K562 (cell line): ENCODE measurements around the gene SERPINA12. TPM values are rescaled to one million over a fixed set of nuclear protein-coding genes. Genes with fewer than 3 reads are reported as not detected.

Source experiments
- ATAC-seq: fragments of 200-7000 bp; cut with Tn5 transposase; 3 replicates; pipeline ENCODE4 v1.9.1; 2020; ENCODE audit warnings: moderate library complexity
- BruUV-seq: library from RNA; stranded (reverse); fragments of 400-500 nt; replicated peaks from 2 replicates; lab custom pipeline; 2021; lab: Mats Ljungman, UMichigan
- CTCF ChIA-PET: fragments of 300-600 bp; formaldehyde crosslinking; extraction: SDS; loops from one replicate; lab custom pipeline; 2021; ENCODE audit warnings: low intra/inter-chr PET ratio; lab: Yijun Ruan, JAX
- POLR2A ChIA-PET: fragments of 300-600, 350-650 bp; sonication (Branson Sonifier 250); formaldehyde crosslinking; extraction: SDS; loops from one replicate; lab custom pipeline; 2021; ENCODE audit warnings: antibody characterized with exemption, inconsistent platforms; lab: Yijun Ruan, JAX
- DNase-seq, 4 experiments: peaks; one replicate each; pipeline versions ENCODE4 v3.0.0 to v3.0.0-alpha.2; 2011 to 2018; ENCODE audit warnings: low spot score in 3 of 4, mixed read lengths in 3 of 4; ENCODE audit errors: extremely low read depth in 1 of 4
- FAIRE-seq: peaks from 2 replicates; lab custom pipeline; 2011; peaks lifted over from hg19 to GRCh38; lab: Jason Lieb, UNC
- H2AFZ ChIP-seq: 2 replicates; pipeline ENCODE4 v1.6.0; 2011; ENCODE audit warnings: low read depth, low read length, control low read depth, inconsistent platforms
- H3K27ac ChIP-seq: fragments of 200-600 bp; 3 replicates; pipeline ENCODE4 v1.8.0; 2011; ENCODE audit warnings: low read depth, mild to moderate bottlenecking, control low read depth, inconsistent platforms, low read length, moderate library complexity, mixed read lengths; ENCODE audit errors: extremely low read depth
- H3K27me3 ChIP-seq, 2 experiments: fragments of 300-600 bp in 1 of 2; 2 replicates in 1 of 2; 3 replicates in 1 of 2; pipeline versions ENCODE4 v1.6.0 to v1.8.0; 2011; ENCODE audit warnings: inconsistent platforms in 2 of 2, low read length in 2 of 2, mild to moderate bottlenecking in 1 of 2, mixed read lengths in 1 of 2, moderate library complexity in 1 of 2; ENCODE audit not compliant: control insufficient read depth in 2 of 2, insufficient read depth in 2 of 2
- H3K36me3 ChIP-seq: fragments of 300-600 bp; 3 replicates; pipeline ENCODE4 v1.8.0; 2011; ENCODE audit warnings: mild to moderate bottlenecking, low read length, inconsistent platforms; ENCODE audit not compliant: control insufficient read depth, insufficient read depth
- H3K4me1 ChIP-seq, 2 experiments: fragments of 200-600 bp in 1 of 2; replicated peaks in 1 of 2; 2 replicates in 1 of 2; 3 replicates in 1 of 2; pipeline versions ENCODE4 v1.5.1 to v1.8.0; 2011; ENCODE audit warnings: inconsistent platforms in 2 of 2, low read length in 2 of 2, mild to moderate bottlenecking in 1 of 2, mixed read lengths in 1 of 2, moderate library complexity in 1 of 2; ENCODE audit not compliant: control insufficient read depth in 2 of 2, insufficient read depth in 2 of 2
- H3K4me2 ChIP-seq: 2 replicates; pipeline ENCODE4 v1.6.1; 2011; ENCODE audit warnings: low read length, control low read depth, inconsistent platforms, mixed read lengths; ENCODE audit not compliant: insufficient read depth
- H3K4me3 ChIP-seq: fragments of 200-600 bp; sonication (generic), shearing (Covaris generic); 2 replicates; pipeline ENCODE4 v1.5.1; 2016; ENCODE audit warnings: control low read depth, inconsistent platforms
- H3K79me2 ChIP-seq: fragments of 200-600 bp; 3 replicates; pipeline ENCODE4 v1.8.0; 2011; ENCODE audit warnings: low read length, inconsistent platforms; ENCODE audit not compliant: control insufficient read depth, insufficient read depth
- H3K9ac ChIP-seq, 2 experiments: 2 replicates each; pipeline versions ENCODE4 v1.6.0 to v1.6.1; 2011; ENCODE audit warnings: low read depth in 2 of 2, low read length in 2 of 2, control low read depth in 1 of 2, inconsistent platforms in 1 of 2, mild to moderate bottlenecking in 1 of 2, mixed read lengths in 1 of 2; ENCODE audit not compliant: insufficient read depth in 1 of 2
- H3K9me1 ChIP-seq: one replicate; pipeline ENCODE4 v1.6.0; 2011; ENCODE audit warnings: inconsistent platforms, mild to moderate bottlenecking, low read length, moderate library complexity; ENCODE audit not compliant: control insufficient read depth, insufficient read depth
- H3K9me3 ChIP-seq: replicated peaks from 2 replicates; pipeline ENCODE4 v1.5.1; 2011; ENCODE audit warnings: low read depth, low read length, inconsistent platforms; ENCODE audit not compliant: control insufficient read depth, insufficient read depth
- H4K20me1 ChIP-seq: replicated peaks from 2 replicates; pipeline ENCODE4 v1.6.1; 2011; ENCODE audit warnings: low read length, inconsistent platforms, mixed read lengths; ENCODE audit not compliant: control insufficient read depth, insufficient read depth
- BCOR ChIP-seq: fragments of 450-650 bp; IDR thresholded peaks from 2 replicates; pipeline ENCODE4 v1.6.1; 2016
- DMBX1 ChIP-seq: fragments of 250-450 bp; sonication (Bioruptor Pico); IDR thresholded peaks from 2 replicates; pipeline ENCODE4 v1.8.0; 2022; ENCODE audit warnings: inconsistent platforms, mild to moderate bottlenecking, moderate library complexity, borderline replicate concordance
- FOXA1 ChIP-seq: fragments of 450-650 bp; IDR thresholded peaks from 2 replicates; pipeline ENCODE4 v1.6.1; 2016; ENCODE audit warnings: mild to moderate bottlenecking, borderline replicate concordance
- HEY1 ChIP-seq: fragments of 250-450 bp; sonication (Bioruptor Pico); IDR thresholded peaks from 2 replicates; pipeline ENCODE4 v1.5.0; 2020; ENCODE audit warnings: mild to moderate bottlenecking, moderate library complexity, borderline replicate concordance
- IRF9 ChIP-seq: fragments of 450-650 bp; IDR thresholded peaks from 2 replicates; pipeline ENCODE4 v1.6.1; 2016; ENCODE audit warnings: missing biosample characterization, missing genetic modification characterization
- LARP7 ChIP-seq: fragments of 450-650 bp; IDR thresholded peaks from 2 replicates; pipeline ENCODE4 v1.6.1; 2016
- LCOR ChIP-seq: sonication (generic); formaldehyde crosslinking; IDR thresholded peaks from 2 replicates; pipeline ENCODE4 v1.8.0; 2022; ENCODE audit warnings: mild to moderate bottlenecking, missing genetic modification reagents
- NONO ChIP-seq, 2 experiments: fragments of 200-400 bp in 1 of 2; fragments of 450-650 bp in 1 of 2; formaldehyde crosslinking in 1 of 2; IDR thresholded peaks; 2 replicates each; pipeline ENCODE4 v1.6.1; 2017; ENCODE audit warnings: low read depth in 2 of 2, mild to moderate bottlenecking in 2 of 2, moderate library complexity in 2 of 2, low read length in 1 of 2
- PML ChIP-seq: IDR thresholded peaks from 2 replicates; pipeline ENCODE4 v1.6.1; 2012; ENCODE audit warnings: low read length, inconsistent platforms
- RB1 ChIP-seq: fragments of 450-650 bp; IDR thresholded peaks from 2 replicates; pipeline ENCODE4 v1.6.1; 2017; ENCODE audit warnings: low read depth, mild to moderate bottlenecking
- TFAP4 ChIP-seq: sonication (generic); formaldehyde crosslinking; IDR thresholded peaks from 2 replicates; pipeline ENCODE4 v1.8.0; 2022; ENCODE audit warnings: missing genetic modification reagents, mild to moderate bottlenecking, moderate library complexity, borderline replicate concordance
- TSC22D4 ChIP-seq: fragments of 450-650 bp; IDR thresholded peaks from 2 replicates; pipeline ENCODE4 v1.6.1; 2016; ENCODE audit warnings: missing genetic modification characterization, missing biosample characterization, control low read depth
- XRCC4 ChIP-seq: IDR thresholded peaks from one replicate; pipeline ENCODE4 v1.6.1; 2011; ENCODE audit not compliant: insufficient read depth, insufficient read length; ENCODE audit errors: extremely low read depth
- ZC3H8 ChIP-seq: fragments of 450-650 bp; IDR thresholded peaks from 2 replicates; pipeline ENCODE4 v1.6.1; 2017
- ZNF175 ChIP-seq: fragments of 200-800 bp; sonication (Bioruptor generic); IDR thresholded peaks from 2 replicates; pipeline ENCODE4 v1.6.1; 2016; ENCODE audit warnings: low read depth, mild to moderate bottlenecking, missing genetic modification characterization, missing compliant biosample characterization
- ZNF232 ChIP-seq: sonication (generic); formaldehyde crosslinking; IDR thresholded peaks from 2 replicates; pipeline ENCODE4 v1.8.0; 2022; ENCODE audit warnings: mild to moderate bottlenecking, missing genetic modification reagents
- ZNF274 ChIP-seq: IDR thresholded peaks from 2 replicates; pipeline ENCODE4 v1.6.1; 2011; ENCODE audit warnings: low read depth, mild to moderate bottlenecking, low read length, moderate library complexity, borderline replicate concordance
- WGBS: fragments of 100-300 bp; shearing (Covaris generic); methylation state at CpG from one replicate; pipeline ENCODE4 v1.1.6; 2016; ENCODE audit warnings: low coverage, mixed read lengths; ENCODE audit not compliant: insufficient coverage; ENCODE audit errors: missing lambda C conversion rate; 5-methylcytosine and 5-hydroxymethylcytosine counted together
- in situ Hi-C: fragments of 300-500 bp; cut with MboI; formaldehyde crosslinking; loops from 4 replicates; pipeline ENCODE4 v1.15.0; 2018; ENCODE audit warnings: inconsistent platforms, mixed read lengths
- intact Hi-C: fragments of 100-400 bp; cut with micrococcal nuclease; formaldehyde crosslinking; loops from 2 replicates; pipeline ENCODE4 v1.14.2; 2022
- polyA plus RNA-seq, 8 experiments: library from polyadenylated mRNA; depleted of rRNA in 4 of 8; stranded (reverse) in 5 of 8; unstranded in 3 of 8; fragments of >200 nt; fragmentation: Nextera tagmentation in 2 of 8; fragmentation: Illumina TruSeq in 1 of 8; extraction: Ambion mirVana in 2 of 8; extraction: Trizol in 1 of 8; gene quantifications; 2 replicates each; pipeline versions ENCODE4 v1.2.1 to v1.2.3, GENCODE V29; 2011 to 2014; ENCODE audit warnings: inconsistent platforms in 1 of 8, missing spikeins in 1 of 8
- total RNA-seq, 7 experiments: library from RNA; depleted of rRNA in 6 of 7; stranded (reverse); fragments of >200 nt in 6 of 7; fragmentation: Illumina TruSeq in 2 of 7; extraction: Trizol in 2 of 7; gene quantifications; 2 replicates each; pipeline versions ENCODE4 v1.2.1 to v1.2.3, GENCODE V29; 2011 to 2021; ENCODE audit warnings: low replicate concordance in 1 of 7

SERPINA12 gene
- total and polyA plus RNA-seq, 9 of the 15 experiments (the other 6 are each of a cell fraction or from before 2014, with no cell fraction given): not detected

- no peak overlapping the region for H2AFZ ChIP-seq
- no peaks in the 10 kb centered on the region for H3K4me1 ChIP-seq
- H3K4me2 ChIP-seq: no peak overlapping the region
- TF ChIP-seq PML (no peak), ZNF175 (CRISPR knock-in tag) (no peak)
- CTCF ChIA-PET: no interaction called here
- BruUV-seq: no TSS peak
- in situ Hi-C loops (no loop called here), intact Hi-C loops (no loop called here)
- no peak for ATAC-seq
- 0% methylated on average over 8 of the region's 8 CpGs for WGBS
- no peaks in the 10 kb centered on the region for H3K36me3 ChIP-seq
- POLR2A ChIA-PET: no interaction called here
- H3K9me1 ChIP-seq: no peaks in the 10 kb centered on the region
- H3K79me2 ChIP-seq: no peaks in the 10 kb centered on the region
- H4K20me1 ChIP-seq: no peaks in the 10 kb centered on the region
- no peak overlapping the region for H3K27ac ChIP-seq
- no peak for DNase-seq
- no peaks in the 10 kb centered on the region for H3K9me3 ChIP-seq
- no peaks in the 10 kb centered on the region for H3K27me3 ChIP-seq
- no peak overlapping the region for H3K9ac ChIP-seq
- no peak for FAIRE-seq
- no peak overlapping the region for H3K4me3 ChIP-seq
Observed at GRCh38 chr14:94451091-94451771, 58.0 kb downstream of the SERPINA12 start.

- Histone ChIP-seq H3K9me3 (no peaks in the 10 kb centered on the region), H3K27me3 (no peaks in the 10 kb centered on the region), H3K36me3 (no peaks in the 10 kb centered on the region), H3K27ac (no peak overlapping the region; the same call in 2 of the 3 replicates), H3K79me2 (no peaks in the 10 kb centered on the region), H3K4me3 (no peak overlapping the region), H2AFZ (no peak overlapping the region), H3K9ac (no peak overlapping the region), H4K20me1 (no peaks in the 10 kb centered on the region), H3K4me1 (no peaks in the 10 kb centered on the region), H3K4me2 (no peak overlapping the region), H3K9me1 (no peaks in the 10 kb centered on the region)
- intact Hi-C loops: no loop called here
- in situ Hi-C loops: no loop called here
- 0% methylated on average over 3 of the region's 3 CpGs for WGBS
- no TSS peak for BruUV-seq
- FAIRE-seq: no peak
- CTCF ChIA-PET: no interaction called here
- POLR2A ChIA-PET: no interaction called here
- no peak for ATAC-seq
- no peak for DNase-seq
- no peak for TF ChIP-seq DMBX1
- TF ChIP-seq FOXA1: no peak
- no peak for TF ChIP-seq RB1
- TF ChIP-seq XRCC4: no peak
- TF ChIP-seq ZNF274: no peak
- no peak for TF ChIP-seq BCOR
- TF ChIP-seq LCOR (CRISPR knock-in tag): no peak
- TF ChIP-seq ZNF232 (CRISPR knock-in tag): no peak
- no peak for TF ChIP-seq TFAP4 (CRISPR knock-in tag)
- no peak for TF ChIP-seq HEY1
- no peak for TF ChIP-seq IRF9 (tag)
- no peak for TF ChIP-seq NONO (IDR thresholded peaks at IDR 0.05; ENCODE audit: low read depth in 2 of 2, low read length in 1 of 2)
- TF ChIP-seq TSC22D4 (tag): no peak
- no peak for TF ChIP-seq LARP7
- TF ChIP-seq ZC3H8: no peak
Observed at GRCh38 chr14:94450722-94451090, 58.6 kb downstream of the SERPINA12 start.
